ENCODE data around the gene ARAF. TPM values are rescaled to one million over a fixed set of nuclear protein-coding genes. Genes with fewer than 3 reads are reported as not detected.

Gene ARAF
- total and polyA plus RNA-seq, 2 of the 4 experiments (the other 2 are of a cell fraction), result 9.1 to 52.2 TPM

DNA sequence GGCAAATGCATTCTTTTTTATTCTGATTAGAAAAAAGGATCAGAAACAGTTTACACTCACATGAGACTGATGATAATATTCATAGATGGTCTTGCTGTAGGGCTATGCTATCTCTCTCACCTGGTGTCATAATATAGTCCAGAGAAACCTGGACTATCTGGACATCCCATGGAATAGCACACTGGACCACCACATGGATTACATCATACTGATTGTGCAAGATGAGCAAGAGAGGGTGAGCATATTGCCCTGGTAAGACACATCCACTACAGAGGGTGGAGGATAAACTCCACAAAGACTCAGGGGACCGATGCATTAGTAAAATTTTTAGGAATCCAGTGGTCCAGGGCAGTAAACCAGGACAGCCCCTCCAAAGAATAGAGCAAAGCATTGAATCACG, 50.5 kb downstream of the ARAF start:
- Histone ChIP-seq H3K23ac (ENCODE audit: low read depth, low read length) (no peak overlapping the region), H3K4me1 (ENCODE audit: control insufficient read depth, insufficient read depth, low read length) (no peaks in the 10 kb centered on the region), H2AK9ac (replicated peaks; ENCODE audit: low read depth, low read length, poor library complexity) (no peak overlapping the region), H3K79me1 (ENCODE audit: low read depth in 1 of 2, low read length in 2 of 2) (no peaks in the 10 kb centered on the region), H4K5ac (ENCODE audit: low read depth, low read length) (no peak overlapping the region), H2BK5ac (ENCODE audit: low read depth, low read length, poor library complexity, severe bottlenecking) (no peak overlapping the region), H3K18ac (ENCODE audit: low read depth, low read length) (no peak overlapping the region), H3K27ac (ENCODE audit: insufficient read depth, low read length) (no peak overlapping the region), H4K20me1 (ENCODE audit: insufficient read depth, low read length) (peaks cover 3% of the 10 kb centered on the region), H2BK120ac (ENCODE audit: low read depth, low read length) (no peak overlapping the region), H3K36me3 (ENCODE audit: control insufficient read depth, insufficient read depth, low read length) (no peaks in the 10 kb centered on the region), H3K4me3 (ENCODE audit: insufficient read depth, low read depth, low read length) (no peak overlapping the region), H3K9ac (ENCODE audit: low read depth, low read length) (no peak overlapping the region), H3K27me3 (ENCODE audit: control insufficient read depth, insufficient read depth, low read length) (peaks cover 5% of the 10 kb centered on the region; the same call in 1 of the 2 replicates), H3K56ac (ENCODE audit: extremely low read depth, insufficient read depth, low read length) (no peak overlapping the region), H4K8ac (ENCODE audit: low read depth in 2 of 2, low read length in 2 of 2) (no peak overlapping the region), H3K4me2 (ENCODE audit: low read depth, low read length) (no peak overlapping the region), H3K4ac (ENCODE audit: low read depth, low read length) (no peak overlapping the region), H4K91ac (ENCODE audit: insufficient read depth, low read depth, low read length) (no peak overlapping the region), H3K9me1 (ENCODE audit: insufficient read depth, low read length) (no peaks in the 10 kb centered on the region), H3K14ac (replicated peaks; ENCODE audit: low read depth, low read length) (no peak overlapping the region), H2BK15ac (ENCODE audit: low read depth, low read length) (no peak overlapping the region), H2AFZ (replicated peaks; ENCODE audit: low read length, poor library complexity) (no peak overlapping the region), H2BK20ac (ENCODE audit: low read depth, low read length) (no peak overlapping the region), H3K9me3 (ENCODE audit: control insufficient read depth, insufficient read depth, low read length) (no peaks in the 10 kb centered on the region), H2AK5ac (ENCODE audit: low read depth, low read length) (no peak overlapping the region)
- ChIA-PET POLR2A (ENCODE audit: unreplicated experiment) (no interaction called here), CTCF (no interaction called here)
- DNase-seq (no peak), ATAC-seq (ENCODE audit: low read depth) (no peak)
- in situ Hi-C loops (cut with MboI; ENCODE audit: low sequenced_read_pairs), result no loop called here
- no CpG with 5 or more reads among the region's 2 CpGs for WGBS, 2 experiments (ENCODE audit: extremely low coverage in 2 of 2, insufficient read length in 1 of 2)
- TF ChIP-seq, protein P1, sequence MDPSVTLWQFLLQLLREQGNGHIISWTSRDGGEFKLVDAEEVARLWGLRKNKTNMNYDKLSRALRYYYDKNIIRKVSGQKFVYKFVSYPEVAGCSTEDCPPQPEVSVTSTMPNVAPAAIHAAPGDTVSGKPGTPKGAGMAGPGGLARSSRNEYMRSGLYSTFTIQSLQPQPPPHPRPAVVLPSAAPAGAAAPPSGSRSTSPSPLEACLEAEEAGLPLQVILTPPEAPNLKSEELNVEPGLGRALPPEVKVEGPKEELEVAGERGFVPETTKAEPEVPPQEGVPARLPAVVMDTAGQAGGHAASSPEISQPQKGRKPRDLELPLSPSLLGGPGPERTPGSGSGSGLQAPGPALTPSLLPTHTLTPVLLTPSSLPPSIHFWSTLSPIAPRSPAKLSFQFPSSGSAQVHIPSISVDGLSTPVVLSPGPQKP (IDR thresholded peaks at IDR 0.05; ENCODE audit: borderline replicate concordance, low read depth, low read length), result no peak
- peak; percentile 61; the same call in 1 of the 2 replicates for TF ChIP-seq CEBPB (IDR thresholded peaks at IDR 0.05; ENCODE audit: low read depth, low read length)
- BruUV-seq (replicated peaks), result no TSS peak
- intact Hi-C loops (cut with micrococcal nuclease), result no loop called here
- dilution Hi-C loops (cut with HindIII; ENCODE audit: low sequenced_read_pairs, unreplicated experiment), result no loop called here
